GM21723 (cell line): ENCODE data around the gene ADGRB2.

ENCODE experiments used
- ATAC-seq: cut with Tn5 transposase; IDR thresholded peaks from one replicate; pipeline ENCODE4 v1.9.1; 2021; ENCODE audit warnings: mild to moderate bottlenecking, moderate library complexity; ENCODE audit not compliant: unreplicated experiment

The ADGRB2 gene, protein sequence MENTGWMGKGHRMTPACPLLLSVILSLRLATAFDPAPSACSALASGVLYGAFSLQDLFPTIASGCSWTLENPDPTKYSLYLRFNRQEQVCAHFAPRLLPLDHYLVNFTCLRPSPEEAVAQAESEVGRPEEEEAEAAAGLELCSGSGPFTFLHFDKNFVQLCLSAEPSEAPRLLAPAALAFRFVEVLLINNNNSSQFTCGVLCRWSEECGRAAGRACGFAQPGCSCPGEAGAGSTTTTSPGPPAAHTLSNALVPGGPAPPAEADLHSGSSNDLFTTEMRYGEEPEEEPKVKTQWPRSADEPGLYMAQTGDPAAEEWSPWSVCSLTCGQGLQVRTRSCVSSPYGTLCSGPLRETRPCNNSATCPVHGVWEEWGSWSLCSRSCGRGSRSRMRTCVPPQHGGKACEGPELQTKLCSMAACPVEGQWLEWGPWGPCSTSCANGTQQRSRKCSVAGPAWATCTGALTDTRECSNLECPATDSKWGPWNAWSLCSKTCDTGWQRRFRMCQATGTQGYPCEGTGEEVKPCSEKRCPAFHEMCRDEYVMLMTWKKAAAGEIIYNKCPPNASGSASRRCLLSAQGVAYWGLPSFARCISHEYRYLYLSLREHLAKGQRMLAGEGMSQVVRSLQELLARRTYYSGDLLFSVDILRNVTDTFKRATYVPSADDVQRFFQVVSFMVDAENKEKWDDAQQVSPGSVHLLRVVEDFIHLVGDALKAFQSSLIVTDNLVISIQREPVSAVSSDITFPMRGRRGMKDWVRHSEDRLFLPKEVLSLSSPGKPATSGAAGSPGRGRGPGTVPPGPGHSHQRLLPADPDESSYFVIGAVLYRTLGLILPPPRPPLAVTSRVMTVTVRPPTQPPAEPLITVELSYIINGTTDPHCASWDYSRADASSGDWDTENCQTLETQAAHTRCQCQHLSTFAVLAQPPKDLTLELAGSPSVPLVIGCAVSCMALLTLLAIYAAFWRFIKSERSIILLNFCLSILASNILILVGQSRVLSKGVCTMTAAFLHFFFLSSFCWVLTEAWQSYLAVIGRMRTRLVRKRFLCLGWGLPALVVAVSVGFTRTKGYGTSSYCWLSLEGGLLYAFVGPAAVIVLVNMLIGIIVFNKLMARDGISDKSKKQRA (N-terminal part only)

DNA sequence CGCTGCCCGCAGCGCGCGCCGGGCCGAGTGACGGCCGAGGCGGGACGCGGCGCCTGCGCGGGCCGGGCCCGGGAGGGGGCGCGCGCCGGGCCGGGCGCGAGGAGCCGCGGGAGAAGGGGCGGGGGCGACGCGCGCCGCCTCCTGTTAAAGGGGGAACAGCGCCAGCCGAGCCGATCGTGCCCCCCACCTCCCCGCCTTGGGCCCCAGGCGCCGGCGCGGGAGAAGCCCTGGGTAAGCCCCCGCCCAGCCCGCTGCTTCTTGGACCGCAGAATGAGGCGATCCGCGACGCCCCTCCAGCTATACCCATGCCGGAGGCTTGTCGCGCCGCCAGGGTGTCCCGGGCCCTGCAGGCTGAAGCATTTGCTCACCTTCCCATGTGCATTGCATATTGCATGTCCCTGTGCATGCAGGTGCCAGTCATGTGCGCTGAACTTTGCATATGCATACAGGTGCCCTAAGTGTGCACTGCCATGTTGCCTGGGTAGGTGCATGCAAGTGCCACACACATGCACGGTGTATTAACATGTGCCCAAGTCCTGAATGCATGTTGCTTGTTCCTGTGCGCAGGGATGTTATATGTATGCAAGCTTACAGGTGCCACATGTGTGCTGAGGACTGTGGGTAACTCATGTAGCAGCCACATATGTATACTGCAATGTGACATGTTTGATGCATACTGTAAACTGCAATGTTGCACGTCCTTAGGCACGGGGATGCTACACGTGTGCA lies at the start of gene ADGRB2:
Gene ADGRB2, minus strand, starts transcription at position 29 of the 729 bp plus-strand sequence. CDS start 7,119 bp downstream, outside the sequence.
- no peak for ATAC-seq

DNA sequence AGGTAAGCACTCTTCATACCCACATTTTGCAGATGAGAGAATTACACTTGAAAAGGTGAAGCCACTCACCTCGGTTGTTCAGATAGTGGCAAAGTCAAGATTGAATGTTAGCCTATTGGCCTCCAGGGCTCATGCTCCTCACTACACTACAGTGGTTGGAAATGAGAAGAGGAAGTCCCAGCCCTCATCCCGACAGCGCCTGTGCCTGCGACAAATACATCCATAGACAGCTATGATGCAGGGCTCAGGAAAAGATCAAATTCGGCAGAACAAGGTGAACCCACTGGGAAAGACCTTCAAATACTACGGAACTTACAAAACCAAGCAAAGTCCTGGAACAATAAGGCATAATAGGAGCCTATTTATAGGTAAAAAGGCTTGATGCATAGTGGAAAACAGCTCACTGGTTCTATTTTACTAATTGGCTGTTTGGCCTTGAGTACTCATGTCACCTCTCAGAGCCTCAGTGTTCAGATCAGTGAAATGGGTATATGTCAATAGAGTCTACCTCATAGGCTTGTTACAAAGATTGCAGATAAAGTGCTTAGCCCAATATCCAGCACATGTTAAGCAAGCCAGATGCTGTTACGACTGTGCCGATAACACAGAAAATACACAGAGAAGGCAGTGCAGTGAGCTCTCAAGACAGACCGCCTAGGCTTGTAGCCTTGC lies 48.2 kb upstream of the ADGRB2 start:
- ATAC-seq, result no peak

DNA sequence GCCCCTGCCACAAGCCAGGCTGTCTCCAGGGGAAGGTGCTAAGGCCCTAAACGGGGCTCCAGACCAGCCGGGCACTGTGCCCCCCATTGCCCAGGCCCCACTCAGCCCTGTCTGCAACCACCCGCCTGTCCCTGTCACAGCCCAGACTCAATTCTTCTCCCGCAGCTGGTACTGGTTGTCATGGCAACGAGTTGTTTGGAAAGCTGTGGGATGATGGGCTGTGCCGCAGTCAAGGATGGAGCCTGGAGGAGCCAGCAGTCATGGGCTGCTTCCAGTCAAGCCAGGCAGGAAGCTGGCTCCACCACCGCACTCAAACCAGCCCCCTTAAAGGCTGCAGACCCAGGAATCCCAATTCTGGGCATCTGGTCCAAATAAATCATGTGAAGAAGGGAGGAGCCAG lies 47.5 kb upstream of the ADGRB2 start:
- ATAC-seq, result no peak

DNA sequence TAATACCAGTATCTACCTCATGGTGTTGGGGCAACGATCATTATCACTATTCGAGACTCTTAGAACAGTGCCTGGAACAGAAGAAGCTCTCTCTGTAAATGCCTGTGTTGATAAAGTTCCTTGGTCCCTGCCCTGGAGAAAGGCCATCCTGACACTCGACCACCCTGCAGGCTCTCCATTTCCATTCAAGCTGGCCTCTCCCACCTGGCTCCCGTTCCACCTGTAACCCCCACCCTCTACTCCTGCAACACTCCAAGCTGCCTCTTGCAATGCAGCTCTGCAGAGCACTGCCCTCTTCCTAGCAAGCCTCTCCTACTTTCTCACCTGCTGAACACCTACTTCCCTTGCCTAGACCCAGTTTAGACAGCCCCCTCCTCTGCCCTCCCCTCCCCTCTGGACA lies 45.6 kb upstream of the ADGRB2 start:
- no peak for ATAC-seq

DNA sequence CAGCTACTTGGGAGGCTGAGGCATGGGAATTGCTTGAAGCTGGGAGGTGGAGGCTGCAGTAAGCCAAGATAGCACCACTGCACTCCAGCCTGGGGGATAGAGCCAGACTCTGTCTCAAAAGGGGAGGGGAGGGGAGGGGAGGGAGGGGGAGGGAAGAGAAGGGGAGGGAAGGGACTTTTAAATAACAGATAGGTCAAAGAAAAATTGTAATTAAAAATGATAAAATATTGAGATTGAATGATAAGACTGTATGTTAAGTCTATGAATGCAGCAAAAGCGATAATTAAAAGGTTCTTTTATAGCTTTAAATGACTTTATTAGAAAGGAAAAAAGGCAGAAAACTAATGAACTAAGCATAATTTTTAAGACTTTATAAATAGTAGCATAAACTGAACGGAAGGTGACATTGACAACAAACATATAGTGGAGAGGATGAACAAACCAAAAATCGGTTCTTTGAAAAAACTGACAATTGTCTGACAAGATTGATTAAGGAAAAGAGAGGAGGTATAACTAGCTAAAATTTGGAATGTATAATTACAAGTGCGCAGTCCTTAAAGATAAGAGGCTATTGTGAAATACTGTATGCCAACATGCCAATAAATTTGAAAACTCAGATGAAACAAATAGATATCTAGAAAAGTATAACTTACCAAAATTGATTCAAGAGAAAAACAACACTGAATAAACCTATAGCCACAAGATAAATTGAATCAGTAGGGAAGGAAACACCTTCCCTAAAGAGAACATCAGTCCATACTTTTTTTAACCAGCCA lies 43.3 kb upstream of the ADGRB2 start:
- ATAC-seq, result no peak

DNA sequence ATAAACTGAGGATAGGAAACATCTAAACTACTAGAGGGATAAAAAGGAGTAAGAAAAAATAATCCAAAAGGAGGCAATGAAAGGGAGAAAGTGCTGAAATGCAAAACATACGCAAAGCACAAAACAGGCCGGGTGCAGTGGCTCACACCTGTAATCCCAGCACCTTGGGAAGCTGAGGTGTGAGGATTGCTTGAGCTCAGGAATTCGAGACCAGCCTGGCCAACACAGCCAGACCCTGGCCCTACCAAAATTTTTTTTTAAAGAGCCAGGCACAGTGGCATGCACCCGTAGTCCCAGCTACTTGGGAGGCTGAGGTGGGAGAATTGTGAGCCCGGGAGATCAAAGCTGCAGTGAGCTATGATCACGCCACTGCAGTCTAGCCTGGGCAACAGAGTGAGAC lies 41.2 kb upstream of the ADGRB2 start:
- ATAC-seq, result no peak

DNA sequence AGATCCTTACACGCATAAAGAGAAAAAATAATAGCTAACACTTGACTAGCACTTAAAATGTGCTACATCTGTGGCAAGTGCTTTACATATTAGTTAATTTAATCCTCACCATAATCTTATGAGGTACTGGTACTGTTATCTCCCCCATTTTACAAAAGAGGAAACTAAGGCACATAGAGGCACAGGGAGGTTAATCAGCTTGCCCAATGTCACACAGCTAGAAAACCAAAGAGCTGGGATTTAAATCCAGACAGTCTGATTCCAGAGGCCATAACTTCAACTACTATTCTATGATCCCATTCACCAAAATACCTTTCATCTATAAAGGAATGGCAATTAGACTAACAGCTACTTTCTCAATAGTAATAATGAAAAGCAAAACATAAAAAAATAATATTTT lies 40.0 kb upstream of the ADGRB2 start:
- ATAC-seq, result no peak

DNA sequence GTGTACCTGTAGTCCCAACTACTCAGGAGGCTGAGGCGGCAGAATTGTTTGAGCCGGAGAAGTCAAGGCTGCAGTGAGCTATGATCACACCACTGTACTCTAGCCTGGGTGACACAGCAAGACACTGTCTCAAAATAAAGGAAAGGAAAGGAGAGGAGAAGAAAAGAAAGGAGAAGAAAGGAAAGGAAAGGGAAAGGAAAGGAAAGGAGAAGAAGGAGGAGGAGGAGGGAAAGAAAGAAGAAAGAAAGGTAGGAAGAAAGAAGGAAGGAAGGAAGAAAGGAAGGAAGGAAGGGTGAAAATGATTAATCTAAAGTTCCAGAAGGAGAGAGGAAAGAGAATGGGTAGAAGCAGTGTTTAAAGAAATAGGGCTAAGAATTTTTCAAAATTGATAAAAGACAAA lies 39.5 kb upstream of the ADGRB2 start:
- no peak for ATAC-seq

DNA sequence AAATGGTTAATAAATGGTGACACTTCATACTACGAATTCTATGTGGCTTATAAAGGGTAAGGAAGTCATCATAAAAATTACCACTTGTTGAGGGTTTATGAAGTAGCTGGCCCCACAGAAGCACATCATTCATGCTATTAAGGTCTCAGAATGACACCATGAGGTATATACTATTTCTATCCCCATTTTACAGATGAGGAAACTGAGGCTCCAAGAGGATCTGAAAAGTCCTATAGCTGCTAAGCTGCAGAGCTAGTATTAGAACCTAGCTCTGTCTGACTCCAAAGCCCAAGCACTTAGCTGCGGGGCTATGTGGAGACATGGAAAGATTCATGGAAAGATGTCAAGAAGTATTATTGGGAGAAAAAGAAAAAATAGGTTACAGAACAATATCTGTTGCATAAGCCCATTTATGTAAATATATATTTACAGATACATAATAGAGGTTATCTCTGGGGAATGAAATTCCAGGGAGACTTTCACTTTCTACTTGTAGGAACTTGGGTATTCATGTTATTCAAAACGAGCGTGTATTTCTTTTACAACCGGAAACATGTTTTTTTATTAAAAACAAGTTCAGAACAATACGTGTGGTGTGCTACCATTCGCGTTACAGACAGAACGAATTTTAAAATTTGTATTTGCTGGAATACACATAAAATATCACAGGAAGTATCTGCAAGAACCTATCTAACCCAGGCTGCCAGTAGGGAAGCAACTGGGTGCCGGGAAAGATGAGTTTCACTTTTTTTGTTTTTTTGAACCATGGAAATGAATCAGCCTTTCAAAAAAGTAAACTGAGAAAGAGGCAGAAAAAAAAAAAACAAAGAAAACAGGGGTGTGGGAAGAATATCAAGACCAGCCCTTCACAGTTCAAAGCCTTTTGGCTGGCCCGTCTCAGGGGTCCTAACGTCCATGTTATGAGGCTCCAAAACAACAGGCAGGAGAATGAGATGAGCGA lies 38.3 kb upstream of the ADGRB2 start:
- no peak for ATAC-seq

DNA sequence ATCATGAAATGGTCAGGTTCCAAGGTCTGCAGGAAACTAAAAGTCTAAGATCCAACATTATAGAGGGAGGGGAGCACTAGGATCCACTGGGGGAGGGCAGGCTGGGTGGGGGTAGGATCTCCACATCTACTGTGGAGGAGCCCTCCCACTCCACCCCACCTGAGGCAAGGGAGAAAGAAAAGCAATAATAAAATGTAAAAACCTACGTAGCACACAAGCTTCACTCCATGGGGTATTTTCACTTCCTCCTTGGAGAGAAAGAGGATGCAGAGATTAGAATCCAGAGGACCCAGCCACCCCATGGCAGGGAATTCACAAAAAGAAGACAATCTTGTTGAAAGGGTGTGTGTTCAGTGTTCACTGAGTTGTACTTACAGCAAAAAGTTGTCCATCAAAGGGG lies 37.3 kb upstream of the ADGRB2 start:
- no peak for ATAC-seq

DNA sequence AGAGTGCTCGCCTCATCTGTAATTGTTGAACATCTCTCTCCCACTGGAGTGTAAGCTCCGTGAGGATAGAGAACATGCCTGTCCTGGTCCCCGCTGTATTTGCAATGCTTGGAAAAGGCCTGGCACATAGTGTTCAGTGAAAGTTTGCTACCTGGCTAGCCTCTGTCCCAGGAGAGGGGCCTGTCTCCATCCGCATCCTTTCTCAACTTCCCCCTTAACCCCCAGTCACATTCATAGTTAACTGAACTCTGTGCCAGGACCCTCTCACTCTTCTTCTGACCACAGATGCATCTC lies 36.5 kb upstream of the ADGRB2 start:
- no peak for ATAC-seq

DNA sequence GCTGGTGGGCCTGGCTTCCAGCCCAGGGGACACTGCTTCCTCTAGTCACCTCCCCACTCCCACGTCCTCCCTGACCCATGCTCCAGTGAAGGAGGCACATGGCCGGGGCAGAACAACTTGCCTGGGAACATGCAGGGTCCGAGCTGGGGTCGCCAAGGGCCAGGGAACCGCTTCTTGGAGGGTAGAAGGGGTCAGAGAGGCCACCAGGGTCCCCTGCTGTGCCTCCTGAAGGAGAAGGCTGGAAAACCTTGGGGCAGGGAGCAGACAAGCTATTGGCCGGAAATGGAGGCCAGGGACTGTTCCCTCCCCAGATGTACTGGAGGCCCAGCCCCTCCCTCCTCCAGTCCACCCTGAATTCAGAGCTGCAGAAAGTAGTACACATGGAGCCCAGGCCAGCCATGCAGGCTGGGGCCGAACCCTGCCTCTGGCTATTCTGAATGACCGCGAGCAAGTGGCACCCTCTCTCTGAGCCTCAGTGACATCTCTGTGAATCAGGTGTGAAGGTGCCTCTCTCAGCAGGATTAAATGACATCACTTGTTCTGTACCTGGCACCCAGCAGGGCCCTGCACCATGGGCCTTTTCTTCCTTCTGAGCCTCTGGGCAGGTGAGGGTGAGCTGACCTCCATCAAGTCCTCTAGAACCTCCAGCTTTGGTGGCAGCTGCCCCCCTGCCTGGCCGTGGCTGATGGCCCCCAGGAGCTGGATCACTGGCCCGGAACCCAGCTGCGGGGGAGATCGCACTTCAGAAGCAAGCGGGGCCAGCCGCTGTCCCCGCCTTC lies 35.9 kb upstream of the ADGRB2 start:
- no peak for ATAC-seq

DNA sequence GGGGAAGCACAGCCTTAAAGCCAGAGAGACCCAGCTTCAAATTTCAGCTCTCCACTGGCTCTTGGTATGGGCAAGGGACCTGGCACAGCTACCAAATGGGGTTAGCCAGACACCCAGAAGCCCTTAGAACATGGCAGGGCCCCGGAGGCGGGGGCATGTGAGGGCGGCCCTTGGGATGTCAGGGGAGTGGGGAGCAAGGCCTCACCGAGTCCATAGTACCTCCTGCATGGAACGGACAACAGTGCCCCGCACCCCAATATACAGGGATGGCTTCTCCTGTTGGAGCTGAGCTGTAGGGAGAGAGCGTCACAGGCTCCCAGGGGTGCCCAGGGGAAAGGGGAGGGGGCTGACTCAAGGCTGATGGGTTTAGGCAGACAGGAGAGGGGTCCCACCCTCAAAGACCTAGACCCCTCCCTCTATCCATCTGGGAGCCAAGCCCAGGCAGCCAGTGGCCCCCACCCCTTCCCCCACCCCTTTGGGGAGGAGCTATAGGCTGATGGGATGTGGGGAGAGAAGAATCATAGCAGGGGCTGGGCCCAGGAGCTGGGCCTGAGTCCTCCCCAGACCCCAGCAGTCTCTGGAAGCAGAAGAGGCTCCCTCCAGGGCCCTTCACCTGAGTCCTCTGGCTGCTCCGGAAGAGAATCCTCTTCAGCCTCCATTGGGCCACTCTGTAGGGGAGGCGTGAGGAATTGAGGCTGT lies 35.2 kb upstream of the ADGRB2 start:
- ATAC-seq, result no peak

DNA sequence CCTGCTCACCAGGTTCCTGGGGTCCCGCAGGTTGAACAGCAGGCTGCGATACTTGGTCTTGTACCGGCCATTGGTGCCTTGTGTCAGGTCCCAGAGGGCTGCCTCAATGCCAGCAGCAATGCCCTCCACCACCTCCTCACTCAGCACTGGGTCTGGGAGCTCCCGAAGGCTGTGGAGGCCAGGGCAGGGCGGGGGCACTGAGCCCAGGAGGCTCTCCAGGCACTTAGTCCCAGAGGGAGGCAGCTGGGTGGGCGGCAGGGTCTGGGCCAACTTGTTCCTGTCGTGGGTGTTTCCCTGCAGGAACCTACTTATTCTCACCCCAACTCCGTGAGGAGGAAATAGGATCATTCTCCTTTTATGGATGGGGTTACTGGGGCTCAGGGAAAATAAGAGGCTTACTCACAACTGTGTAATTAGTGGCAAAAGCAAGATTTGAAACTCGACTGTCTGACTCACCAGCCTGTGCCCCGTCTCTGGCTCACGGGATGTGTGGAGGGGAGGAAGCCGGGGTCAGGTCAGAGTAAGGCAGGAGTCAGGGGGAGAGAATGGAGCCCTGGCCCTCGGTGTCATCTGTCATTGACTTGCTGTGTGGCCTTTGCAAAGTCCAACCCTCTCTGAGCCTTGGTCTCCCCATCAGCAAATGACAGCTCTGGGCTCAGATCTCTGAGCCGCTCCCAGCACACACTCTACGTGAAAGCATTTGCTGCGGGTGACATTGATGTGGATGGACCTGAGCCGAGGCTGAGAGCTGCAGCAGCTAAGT lies 34.5 kb upstream of the ADGRB2 start:
- no peak for ATAC-seq

DNA sequence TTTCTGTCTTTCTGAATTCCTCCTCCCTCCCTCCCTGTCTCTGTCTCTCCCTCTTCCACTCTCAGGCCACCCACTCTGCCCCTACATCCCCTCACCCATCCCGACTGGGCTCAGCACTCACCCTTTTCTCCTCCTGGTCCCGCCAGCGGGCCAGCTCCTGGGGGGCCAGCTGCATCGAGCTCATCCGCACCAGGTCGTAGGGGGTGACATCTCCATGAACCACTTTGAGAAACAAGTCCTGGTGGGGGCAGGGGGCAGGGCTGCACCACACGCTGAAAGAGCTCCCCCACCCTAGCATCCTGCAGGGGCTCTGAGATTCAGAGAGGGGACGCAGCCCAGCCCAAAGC lies 33.9 kb upstream of the ADGRB2 start:
- no peak for ATAC-seq

DNA sequence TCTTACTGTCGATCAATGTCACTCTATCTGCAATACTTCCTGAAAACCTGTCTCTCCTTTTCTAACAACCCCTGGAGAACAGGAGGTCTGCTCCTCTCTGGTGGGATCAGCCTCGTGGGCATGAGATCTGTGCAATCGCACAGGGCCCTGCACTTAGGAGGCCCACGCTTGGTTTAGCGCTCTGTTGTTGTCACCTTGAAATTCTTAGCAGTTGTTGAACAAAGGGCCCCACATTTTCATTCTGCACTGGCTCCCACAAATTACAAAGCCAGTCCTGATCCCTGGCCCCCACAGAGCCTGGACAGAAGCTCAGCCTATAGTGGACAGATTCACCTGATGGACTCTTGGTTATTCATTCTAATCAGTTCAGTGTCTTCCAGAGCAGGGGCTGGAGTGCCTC lies 33.1 kb upstream of the ADGRB2 start:
- ATAC-seq, result no peak

DNA sequence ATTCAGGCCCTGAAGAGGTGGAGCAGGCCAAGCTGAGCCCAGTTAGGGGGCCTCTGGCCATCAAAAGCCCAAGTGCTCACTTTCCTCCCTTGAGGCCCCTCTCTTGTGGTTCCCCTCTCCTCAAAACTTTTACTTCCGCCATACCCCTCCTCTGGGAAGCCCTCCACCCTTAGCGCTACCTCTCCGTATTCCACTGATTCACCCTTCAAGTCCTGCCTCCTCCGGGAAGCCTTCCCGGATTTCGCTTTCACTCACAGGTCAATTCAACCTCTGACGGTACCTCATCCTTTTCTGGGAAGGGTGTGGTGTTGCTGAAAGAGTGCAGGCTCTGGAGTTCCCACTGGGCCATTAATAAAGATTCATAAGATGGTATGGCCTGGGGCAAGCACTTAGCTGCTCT lies 32.6 kb upstream of the ADGRB2 start:
- ATAC-seq, result no peak
